Epidermal melanocyte (primary cell): ENCODE measurements around the gene MOAP1.
"Not testable (repeated sequence)": the region's sequence is repeated elsewhere in the genome, so short reads cannot be mapped to it uniquely, and the experiment has no call there.

Experiments used
- DNase-seq: peaks from one replicate; pipeline ENCODE4 v3.0.0; 2011; ENCODE audit warnings: low spot score; ENCODE audit not compliant: insufficient read length

Gene MOAP1

DNA sequence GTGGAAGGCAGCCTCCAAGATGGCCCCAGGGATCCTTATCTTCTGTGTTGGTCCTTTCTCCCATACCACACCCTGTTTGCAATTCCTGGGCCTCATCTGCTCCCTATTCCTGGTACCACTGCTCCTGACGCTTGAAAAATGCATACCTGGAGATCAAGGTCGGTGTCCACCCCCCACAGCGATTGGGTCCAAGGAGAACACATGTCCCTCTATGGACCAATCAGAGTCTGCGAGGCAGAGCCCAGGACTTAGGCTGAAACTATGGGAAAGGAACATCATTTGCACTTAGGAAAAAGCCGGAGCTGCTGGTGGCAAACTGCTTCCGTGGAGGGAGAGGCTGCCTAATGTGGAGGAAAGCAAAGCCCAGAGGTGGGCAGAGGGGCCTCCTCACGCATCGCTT is 35.7 kb downstream of the MOAP1 start:
- no peak for DNase-seq

DNA sequence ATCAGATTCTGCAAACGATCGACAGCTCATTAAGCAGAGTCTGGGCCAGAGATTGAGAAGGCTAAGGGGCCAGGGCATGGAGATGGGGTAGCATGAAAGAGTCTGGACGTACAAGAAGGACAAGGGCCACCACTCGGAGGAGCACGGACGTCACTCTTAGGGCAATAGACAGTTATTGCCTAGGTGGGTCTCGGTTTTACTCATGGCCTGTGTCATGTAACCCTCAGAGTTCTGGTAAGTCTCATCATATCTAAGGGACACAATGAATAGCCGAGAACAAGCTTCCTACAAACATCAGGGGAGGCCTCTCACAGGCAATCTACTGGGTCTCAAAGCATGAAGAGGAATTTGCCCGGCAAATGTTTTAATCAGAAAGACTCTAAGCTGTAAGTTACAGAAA is 38.6 kb downstream of the MOAP1 start:
- no peak for DNase-seq

- no peak for DNase-seq
These were observed 41.6 kb downstream of the MOAP1 start for GRCh38 chr14:93142854-93143652.

DNA sequence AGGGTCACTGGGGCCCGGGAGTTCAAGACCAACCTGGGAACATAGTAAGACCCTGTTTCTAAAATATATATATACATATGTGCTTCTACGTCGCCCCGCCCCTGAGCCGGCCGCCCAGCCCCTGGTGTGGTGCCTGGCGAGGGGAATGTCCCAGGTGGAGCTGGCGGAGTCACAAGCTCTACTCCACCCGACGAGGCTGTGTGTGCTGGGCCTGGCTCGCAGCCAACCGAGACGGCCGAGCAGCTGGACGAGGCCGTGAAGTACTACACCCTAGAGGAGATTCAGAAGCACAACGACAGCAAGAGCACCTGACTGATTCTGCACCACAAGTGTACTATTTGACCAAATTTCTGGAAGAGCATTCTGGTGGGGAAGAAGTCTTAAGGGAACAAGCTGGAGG is 46.8 kb downstream of the MOAP1 start:
- no peak for DNase-seq

GRCh38 chr14:93136508-93136907 is 48.2 kb downstream of the MOAP1 start:
- not testable (repeated sequence) for DNase-seq

DNA sequence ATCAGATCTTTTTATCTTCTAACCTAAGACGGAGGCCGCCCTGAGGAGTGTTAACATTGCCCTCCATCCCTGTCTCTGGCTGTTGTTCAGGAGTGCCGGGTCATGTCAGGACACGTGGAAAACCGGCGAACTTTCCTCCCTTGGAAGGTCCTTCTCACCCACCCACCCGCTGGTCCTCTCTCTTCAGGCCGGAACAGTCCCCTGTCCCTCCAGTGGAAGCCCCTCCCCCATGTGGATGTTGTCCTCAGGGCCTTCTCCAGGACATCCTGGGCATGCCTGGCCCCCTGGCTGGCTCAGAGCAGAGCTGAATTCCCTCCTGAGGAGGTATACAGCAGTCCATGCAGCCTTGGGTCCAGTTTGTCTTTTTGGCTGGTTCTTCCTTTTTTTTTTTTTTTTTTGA is 48.7 kb downstream of the MOAP1 start:
- DNase-seq = no peak

DNA sequence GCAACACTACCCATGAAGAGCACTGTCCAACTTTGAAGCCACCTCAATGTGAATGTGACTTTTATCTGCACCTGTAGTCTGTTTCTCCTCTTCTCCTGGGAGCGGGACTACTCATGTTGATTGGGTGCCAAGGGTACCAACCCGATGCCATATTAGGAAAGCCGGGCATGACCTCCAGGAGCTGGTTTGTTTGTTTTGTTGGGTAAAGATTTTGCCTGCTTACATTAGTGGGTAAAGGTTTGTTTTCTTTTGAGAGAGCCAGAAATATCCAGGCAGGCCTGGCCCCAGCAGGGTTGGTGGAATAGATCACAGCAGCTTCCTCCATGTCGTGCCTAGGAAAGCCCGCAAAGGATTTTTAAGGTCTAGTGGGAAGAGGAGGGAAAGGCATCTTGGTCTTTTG is 49.3 kb downstream of the MOAP1 start:
- DNase-seq = no peak

GRCh38 chr14:93133464-93133863 is 51.2 kb downstream of the MOAP1 start:
- no peak for DNase-seq

DNA sequence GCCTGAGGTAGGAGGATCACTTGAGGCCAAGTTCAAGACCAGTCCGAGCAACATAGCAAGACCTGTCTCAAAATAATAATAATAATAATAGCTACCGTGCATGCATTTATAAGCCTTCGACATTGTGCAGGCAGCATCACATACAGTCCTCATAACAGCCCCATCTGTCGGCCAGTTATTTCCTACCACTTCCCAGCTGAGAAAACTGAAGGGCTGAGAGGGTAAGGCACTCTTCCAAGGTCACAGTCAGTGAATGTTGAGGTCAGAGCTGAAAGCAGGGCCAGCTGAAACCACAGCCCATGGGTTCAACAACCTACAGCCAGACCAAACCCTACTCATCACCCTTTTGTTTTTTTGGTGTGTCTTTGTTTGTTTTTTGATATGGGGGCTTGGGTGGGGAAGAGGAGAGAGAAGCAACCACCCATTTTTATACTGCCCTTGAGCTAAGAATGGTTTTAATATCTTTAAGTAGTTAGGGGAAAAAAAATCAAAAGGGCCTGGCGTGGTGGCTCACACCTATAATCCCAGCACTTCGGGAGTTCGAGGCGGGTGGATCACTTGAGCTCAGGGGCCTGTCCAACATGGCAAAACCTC is 52.1 kb downstream of the MOAP1 start:
- no peak for DNase-seq
